Loucy (cell line): ENCODE measurements around the gene NOD2.

ENCODE experiments used
- H2AFZ ChIP-seq: fragments of 200-600 bp; sonication (generic); 2 replicates; pipeline ENCODE4 v1.6.0; 2016; ENCODE audit warnings: antibody characterized with exemption, mild to moderate bottlenecking, low read length, moderate library complexity
- H3F3A ChIP-seq: fragments of 200-600 bp; 2 replicates; pipeline ENCODE4 v1.6.0; 2016; ENCODE audit warnings: antibody characterized with exemption, low read depth, mild to moderate bottlenecking
- H3K27me3 ChIP-seq: fragments of 200-600 bp; sonication (generic); 2 replicates; pipeline ENCODE4 v1.6.1; 2014; ENCODE audit warnings: low read length, mild to moderate bottlenecking; ENCODE audit not compliant: insufficient read depth, poor library complexity, severe bottlenecking
- H3K36me3 ChIP-seq: fragments of 200-600 bp; sonication (generic); 2 replicates; pipeline ENCODE4 v1.6.1; 2016; ENCODE audit warnings: low read length; ENCODE audit not compliant: insufficient read depth
- H3K4me1 ChIP-seq: fragments of 200-600 bp; sonication (generic); 2 replicates; pipeline ENCODE4 v1.5.1; 2014; ENCODE audit warnings: low read length, mild to moderate bottlenecking; ENCODE audit not compliant: insufficient read depth, poor library complexity, severe bottlenecking
- H3K4me2 ChIP-seq: fragments of 200-600 bp; sonication (generic); 2 replicates; pipeline ENCODE4 v1.6.0; 2014; ENCODE audit warnings: antibody characterized with exemption, low read length, low read depth, mild to moderate bottlenecking; ENCODE audit not compliant: poor library complexity, severe bottlenecking
- H3K4me3 ChIP-seq: fragments of 200-600 bp; sonication (generic); 2 replicates; pipeline ENCODE4 v1.5.1; 2014; ENCODE audit warnings: low read length, mild to moderate bottlenecking, mixed read lengths; ENCODE audit not compliant: poor library complexity, severe bottlenecking
- H3K79me2 ChIP-seq: fragments of 200-600 bp; sonication (generic); 2 replicates; pipeline ENCODE4 v1.6.1; 2014; ENCODE audit warnings: low read length; ENCODE audit not compliant: insufficient read depth
- H3K9ac ChIP-seq: fragments of 200-600 bp; sonication (generic); 2 replicates; pipeline ENCODE4 v1.6.0; 2014; ENCODE audit warnings: mild to moderate bottlenecking, low read depth, low read length, moderate library complexity; ENCODE audit not compliant: poor library complexity, severe bottlenecking
- H3K9me2 ChIP-seq: fragments of 200-600 bp; sonication (generic); replicated peaks from 2 replicates; pipeline ENCODE4 v1.6.1; 2016; ENCODE audit warnings: low read depth, low read length, mixed read lengths
- H3K9me3 ChIP-seq: fragments of 200-600 bp; sonication (generic); 2 replicates; pipeline ENCODE4 v1.6.1; 2014; ENCODE audit warnings: mild to moderate bottlenecking, antibody characterized with exemption, low read length, low read depth; ENCODE audit not compliant: insufficient read depth
- H4K20me1 ChIP-seq: fragments of 200-600 bp; sonication (generic); 2 replicates; pipeline ENCODE4 v1.6.0; 2014; ENCODE audit warnings: antibody characterized with exemption, low read length, mild to moderate bottlenecking; ENCODE audit not compliant: insufficient read depth, poor library complexity, severe bottlenecking
- CTCF ChIP-seq: fragments of 200-600 bp; sonication (generic); conservative IDR thresholded peaks from 2 replicates; pipeline ENCODE4 v1.5.1; 2014; ENCODE audit warnings: mild to moderate bottlenecking, antibody characterized with exemption, low read length
- EZH2phosphoT487 ChIP-seq: fragments of 200-600 bp; IDR thresholded peaks from 2 replicates; pipeline ENCODE4 v1.6.1; 2018; ENCODE audit warnings: antibody characterized with exemption, mild to moderate bottlenecking, moderate library complexity, borderline replicate concordance

NOD2 gene

DNA sequence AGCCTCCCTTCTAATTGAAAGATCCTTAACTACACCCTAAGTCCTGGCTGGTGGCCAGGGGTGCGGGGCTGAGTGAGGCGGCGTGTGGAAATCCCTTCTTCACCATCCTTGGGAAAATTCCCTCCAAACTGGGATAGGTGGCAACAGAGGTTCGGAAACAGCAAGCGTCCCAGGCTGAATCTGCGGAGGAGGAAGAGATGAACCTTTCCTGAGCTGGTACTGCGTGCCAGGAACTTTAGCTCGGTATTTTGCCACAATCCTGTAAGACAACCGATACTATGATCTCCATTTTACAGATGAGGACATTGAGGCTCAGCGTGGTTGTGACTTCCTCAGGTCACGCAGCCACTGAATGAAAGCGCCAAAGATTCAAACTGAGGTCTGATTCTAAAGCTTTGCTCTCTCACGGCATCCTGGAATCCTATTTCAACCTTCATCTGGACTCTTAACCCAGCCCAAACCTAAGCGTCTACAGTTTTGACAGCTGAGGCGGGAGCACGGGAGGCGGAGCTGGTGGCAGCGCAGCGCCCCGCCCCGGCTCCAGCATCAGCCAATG lies 47.9 kb downstream of the NOD2 start:
- Histone ChIP-seq H3K4me3 (peak overlapping the region; percentile 59), H4K20me1 (no peaks in the 10 kb centered on the region), H3K9ac (peak overlapping the region; percentile 28), H2AFZ (peak overlapping the region; percentile 66), H3K9me3 (no peaks in the 10 kb centered on the region), H3K79me2 (peaks cover 20% of the 10 kb centered on the region), H3F3A (no peaks in the 10 kb centered on the region), H3K9me2 (no peaks in the 10 kb centered on the region), H3K4me1 (peaks cover 38% of the 10 kb centered on the region), H3K4me2 (peak overlapping the region; percentile 62), H3K36me3 (no peaks in the 10 kb centered on the region), H3K27me3 (no peaks in the 10 kb centered on the region)
- TF ChIP-seq CTCF = no peak
- no peak for TF ChIP-seq EZH2phosphoT487

DNA sequence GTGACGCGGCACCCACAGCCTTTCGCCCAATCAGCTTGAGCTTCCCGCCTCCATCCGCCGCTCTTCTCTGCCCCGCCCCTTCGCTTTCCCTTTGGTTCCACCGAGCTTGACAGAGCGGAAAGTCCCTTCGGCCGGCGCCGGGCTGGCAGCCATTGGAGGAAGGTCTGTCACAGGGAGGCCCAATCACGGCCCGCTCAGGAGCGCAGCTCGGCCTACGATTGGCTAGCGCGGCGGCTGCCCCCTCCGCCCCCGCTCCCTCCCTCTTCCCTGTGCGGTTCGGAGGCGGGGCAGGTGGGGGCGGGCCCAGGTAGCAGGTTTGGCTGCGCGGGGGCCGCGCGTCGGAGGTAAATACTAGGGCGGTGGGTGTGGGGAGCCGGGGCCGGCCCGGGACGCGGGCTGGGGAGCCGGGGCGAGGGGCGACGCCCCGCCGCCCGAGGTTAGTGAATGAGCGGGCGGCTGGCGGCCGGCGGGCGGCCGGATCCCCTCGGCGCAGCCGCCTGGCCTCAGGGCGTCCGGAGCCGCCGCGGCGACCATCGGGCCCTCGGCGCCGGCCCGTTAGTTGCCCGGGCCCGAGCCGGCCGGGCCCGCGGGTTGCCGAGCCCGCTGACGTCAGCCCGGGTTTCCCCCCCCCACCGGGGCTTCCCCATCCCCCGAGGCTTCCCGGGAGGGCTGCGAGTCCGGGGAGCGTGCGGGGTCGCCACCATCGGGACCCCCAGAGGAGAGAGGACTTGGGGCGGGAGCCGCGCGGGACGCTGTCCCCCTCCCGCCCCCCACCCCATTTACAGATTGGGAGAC lies 48.6 kb downstream of the NOD2 start, which contains the start of gene CYLD:
Gene CYLD, plus strand, starts transcription at position 306 of the 795 bp plus-strand sequence. CDS start 7,613 bp downstream, outside the sequence.
- Histone ChIP-seq H3K4me3 (peak within 1 kb of the TSS; percentile 86), H3K9ac (peak within 1 kb of the TSS; percentile 71), H3K9me3 (no peaks in the 10 kb centered on the region), H3F3A (no peaks in the 10 kb centered on the region; the same call in 1 of the 2 replicates), H3K9me2 (no peaks in the 10 kb centered on the region), H2AFZ (peak within 1 kb of the TSS; percentile 66), H3K4me1 (peaks cover 45% of the 10 kb centered on the region), H3K4me2 (peak within 1 kb of the TSS; percentile 91), H3K27me3 (no peaks in the 10 kb centered on the region), H3K36me3 (no peaks in the 10 kb centered on the region), H3K79me2 (peaks cover 20% of the 10 kb centered on the region), H4K20me1 (no peaks in the 10 kb centered on the region)
- TF ChIP-seq CTCF = no peak
- no peak for TF ChIP-seq EZH2phosphoT487

GRCh38 chr16:50742576-50743200 lies 49.3 kb downstream of the NOD2 start:
- Histone ChIP-seq H3K9me2 (no peaks in the 10 kb centered on the region), H3K9ac (peak overlapping the region; percentile 71), H3K9me3 (no peaks in the 10 kb centered on the region), H3K4me1 (peaks cover 51% of the 10 kb centered on the region), H3K36me3 (no peaks in the 10 kb centered on the region), H2AFZ (no peak overlapping the region), H3K4me2 (peak overlapping the region; percentile 91), H3F3A (peaks cover 3% of the 10 kb centered on the region; the same call in 1 of the 2 replicates), H3K27me3 (no peaks in the 10 kb centered on the region), H3K4me3 (peak overlapping the region; percentile 86), H3K79me2 (peaks cover 20% of the 10 kb centered on the region), H4K20me1 (no peaks in the 10 kb centered on the region)
- TF ChIP-seq EZH2phosphoT487 (no peak), CTCF (no peak)
